H4 (cell line): ENCODE measurements around the gene NELL1. TPM values are rescaled to one million over a fixed set of nuclear protein-coding genes. Genes with fewer than 3 reads are reported as not detected.
A peak's percentile ranks its signal among the peaks of the same experiment; 100 is the strongest.

Source experiments
- DNase-seq: peaks from one replicate; pipeline ENCODE4 v3.0.0-alpha.2; 2015; ENCODE audit warnings: low spot score
- total RNA-seq: library from RNA; depleted of rRNA; stranded (reverse); fragments of >200 nt; shearing (Covaris generic); gene quantifications from 2 replicates; pipeline ENCODE4 v1.2.3, GENCODE V29; 2014

NELL1 gene
- total RNA-seq, 1 experiment from 2014 or later = 0.02 TPM

DNA sequence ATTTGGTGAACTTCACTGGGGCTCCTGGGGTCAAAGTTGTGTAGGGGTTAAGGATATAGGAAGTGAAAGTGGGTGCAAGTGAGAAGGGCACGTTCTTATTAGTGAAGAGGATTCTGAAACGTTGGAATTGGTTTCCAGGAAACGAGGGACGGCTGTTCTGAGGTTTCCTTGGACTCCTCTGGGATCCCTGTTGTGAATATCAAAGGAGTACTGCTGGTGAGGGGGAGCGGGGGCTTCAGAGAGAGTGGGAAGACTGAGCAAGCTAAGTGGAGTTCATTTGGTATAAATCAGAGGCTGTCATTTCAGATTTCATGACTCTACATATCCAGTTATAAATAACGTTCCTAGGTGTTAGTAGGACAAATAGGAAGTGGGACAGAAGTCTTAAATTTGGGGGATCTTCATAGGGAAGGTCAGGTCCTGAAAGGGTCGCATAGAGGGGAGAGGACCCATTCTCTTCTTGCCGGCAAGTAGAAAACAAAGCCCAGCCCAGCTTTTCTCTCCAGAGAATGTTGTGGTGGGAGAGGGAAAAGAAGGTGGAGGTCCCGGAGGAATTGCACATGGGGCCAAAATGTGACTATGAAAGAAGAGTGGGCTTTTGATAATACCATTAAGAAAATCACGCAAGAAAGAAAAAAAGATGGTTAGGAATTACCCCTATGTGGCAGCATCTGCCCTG is 1.1 kb upstream of the NELL1 start:
- no peak for DNase-seq

DNA sequence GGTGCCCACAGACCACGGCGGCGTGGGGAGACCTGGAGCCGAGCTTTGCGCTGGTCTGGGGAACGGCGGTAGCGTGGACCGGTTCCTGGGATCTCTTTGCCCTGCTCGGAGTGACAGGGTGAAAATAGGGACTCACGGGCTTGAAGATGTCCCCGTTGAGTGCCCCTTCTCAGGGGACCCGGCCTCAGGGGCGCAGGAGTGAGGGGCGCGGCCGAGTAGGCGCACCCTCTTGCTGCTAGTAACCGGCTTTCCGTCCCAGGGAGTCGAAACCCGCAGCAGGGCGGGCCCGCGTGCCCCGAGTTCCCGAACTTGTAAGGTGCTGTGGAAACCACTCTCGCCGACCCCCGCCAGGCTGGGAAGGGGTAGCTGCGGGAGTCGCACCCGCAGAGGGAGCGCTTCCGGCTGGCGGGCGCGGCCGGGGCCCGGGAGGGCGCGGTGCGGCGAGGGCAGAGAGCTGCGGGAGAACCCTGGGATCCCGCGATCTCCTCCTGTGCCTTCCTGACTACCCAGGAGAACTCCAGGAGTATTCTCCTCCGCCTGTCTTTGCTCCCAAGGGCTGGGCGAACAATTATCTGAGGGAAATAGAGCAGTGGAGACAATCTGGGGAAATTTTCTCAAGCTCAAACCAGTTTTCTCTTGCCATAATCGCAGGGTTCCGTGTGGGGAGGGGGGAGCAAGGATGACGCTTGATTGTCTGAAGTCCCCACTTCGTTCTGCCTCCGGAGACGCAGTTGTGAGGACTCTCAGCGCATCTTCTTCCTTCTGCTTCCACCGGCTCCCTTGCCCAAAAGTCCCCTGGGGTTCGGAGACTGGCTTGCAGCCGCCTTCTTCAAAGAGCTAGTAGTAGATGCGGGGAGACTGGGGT is 666 bp downstream of the NELL1 start:
- DNase-seq = no peak

GRCh38 chr11:20670932-20671403 is 1.6 kb downstream of the NELL1 start:
- DNase-seq = no peak

DNA sequence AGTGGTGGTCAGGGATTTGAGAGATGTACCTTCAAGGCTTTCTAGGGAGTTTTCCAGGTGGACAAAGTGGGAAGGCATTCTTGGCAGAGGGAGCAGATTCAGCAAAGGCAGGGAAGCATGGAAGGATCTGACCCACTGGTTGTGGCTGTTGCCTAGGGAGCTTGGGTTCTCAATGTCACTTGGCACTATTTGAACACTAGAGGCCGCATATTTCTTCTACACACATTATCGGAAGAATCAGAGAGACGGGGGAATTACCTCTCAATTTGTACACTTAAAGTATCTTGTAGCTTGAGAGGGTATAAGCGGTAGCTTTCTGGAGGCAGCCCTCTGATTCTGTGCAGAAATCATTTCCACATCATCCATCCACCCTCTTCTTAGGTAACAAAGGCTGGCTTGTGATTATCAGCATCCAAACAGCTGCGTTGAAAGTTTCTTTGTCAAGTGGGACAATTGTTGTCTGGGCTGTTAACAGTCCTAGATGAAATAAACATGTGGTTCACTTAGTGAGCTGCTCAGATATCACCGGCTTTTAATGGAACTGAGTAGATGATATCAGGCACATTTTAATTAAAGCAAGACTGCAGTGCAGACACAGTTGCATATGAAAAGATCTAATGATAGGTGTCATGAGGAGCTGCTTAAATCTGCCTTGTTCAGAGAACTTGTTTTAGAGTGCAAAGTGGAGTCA is 2.6 kb downstream of the NELL1 start:
- DNase-seq = peak; percentile 35

DNA sequence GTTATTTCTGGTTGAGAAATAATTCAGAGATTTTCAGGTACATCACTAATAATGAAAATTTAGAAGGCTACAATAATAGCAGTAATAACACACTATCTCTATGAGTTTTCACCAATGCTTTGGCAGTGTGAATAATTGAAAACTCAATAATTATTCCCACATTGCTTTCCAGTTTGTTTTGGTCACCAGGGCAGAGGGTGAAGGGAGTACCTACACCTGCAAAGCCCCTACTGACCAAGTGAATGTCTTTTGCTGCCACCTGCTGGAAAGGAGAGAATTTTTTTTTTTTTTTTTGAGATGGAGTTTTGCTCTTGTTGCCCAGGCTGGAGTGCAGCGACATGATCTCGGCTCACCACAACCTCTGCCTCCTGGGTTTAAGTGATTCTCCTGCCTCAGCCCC is 3.2 kb downstream of the NELL1 start:
- no peak for DNase-seq

- no peak for DNase-seq
These were observed 7.3 kb downstream of the NELL1 start for GRCh38 chr11:20676658-20677057.

DNA sequence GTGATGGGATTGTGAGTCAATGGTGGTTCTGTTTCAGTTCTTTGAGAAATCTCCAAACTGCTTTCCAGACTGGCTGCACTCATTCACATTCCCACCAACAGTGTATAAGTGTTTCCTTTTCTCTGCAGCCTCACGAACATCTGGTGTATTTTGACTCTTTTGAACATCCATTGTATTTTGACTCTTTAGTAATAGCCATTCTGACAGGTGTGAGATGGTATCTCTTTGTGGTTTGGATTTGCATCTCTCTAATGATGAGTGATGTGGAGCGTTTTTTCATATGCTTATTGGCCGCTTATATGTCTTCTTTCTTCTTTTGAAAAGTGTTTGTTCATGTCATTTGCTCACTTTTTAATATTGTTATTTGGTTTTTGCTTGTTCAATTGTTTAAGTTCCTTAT is 19.4 kb downstream of the NELL1 start:
- DNase-seq = no peak

- DNase-seq = no peak
These were observed 38.5 kb downstream of the NELL1 start for GRCh38 chr11:20707876-20708275.

DNA sequence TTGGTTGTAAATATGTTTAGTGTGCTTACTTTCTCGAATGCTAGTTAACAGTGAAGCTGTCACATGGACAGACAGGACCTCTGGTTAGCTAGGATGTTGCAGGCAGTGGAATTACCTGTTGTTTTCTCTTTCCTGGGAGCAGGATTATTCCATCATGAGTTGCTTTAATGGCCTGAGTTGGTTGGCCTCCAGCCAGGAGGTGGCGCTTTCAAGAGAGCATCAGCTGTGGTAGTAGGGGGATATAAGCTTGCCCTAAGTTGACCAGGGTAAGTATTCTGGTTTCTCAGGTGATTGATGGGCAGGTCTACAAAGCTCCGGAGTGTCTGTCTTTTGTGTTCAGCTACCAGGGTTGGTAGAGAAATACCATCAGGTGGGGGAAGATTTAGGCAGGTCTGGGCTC is 43.5 kb downstream of the NELL1 start:
- no peak for DNase-seq

DNA sequence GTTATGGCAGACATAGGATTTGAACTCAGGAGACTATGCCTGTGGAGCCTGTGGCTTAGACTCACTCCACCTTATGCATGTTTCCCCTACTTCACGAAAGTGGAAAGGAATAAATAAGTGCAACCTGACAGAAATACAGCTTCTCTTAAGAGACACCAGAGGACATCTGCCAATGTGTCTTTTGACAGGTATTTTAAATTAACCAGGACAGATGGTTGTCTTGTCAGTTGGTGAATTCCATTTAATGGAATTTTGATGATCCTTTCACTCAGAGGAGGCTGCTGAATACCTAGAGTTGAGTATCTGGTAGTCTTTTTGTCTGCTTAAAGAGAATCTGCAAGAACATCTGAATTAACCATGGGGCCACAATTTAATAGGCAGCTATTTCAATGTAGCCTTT is 46.1 kb downstream of the NELL1 start:
- DNase-seq = no peak

GRCh38 chr11:20715931-20716330 is 46.5 kb downstream of the NELL1 start:
- DNase-seq = no peak

DNA sequence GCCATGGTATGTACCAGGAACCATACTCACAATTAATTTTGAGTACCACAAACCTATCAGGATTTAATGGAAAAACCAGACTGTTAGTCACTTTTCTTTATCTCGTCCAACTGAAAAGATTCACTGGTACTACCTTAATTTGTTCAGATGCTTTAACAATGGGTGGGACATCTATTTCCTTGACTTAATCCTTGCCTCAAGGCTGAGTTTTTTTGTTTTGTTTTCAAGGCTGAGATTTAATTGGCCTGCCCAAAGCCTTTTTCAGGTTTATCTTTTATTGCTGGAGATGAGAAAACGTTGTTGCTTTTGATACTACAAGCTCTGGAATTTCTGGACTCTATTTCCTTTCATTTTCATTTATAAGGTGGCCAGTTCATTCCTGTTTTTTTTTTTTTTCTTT is 50.4 kb downstream of the NELL1 start:
- no peak for DNase-seq

DNA sequence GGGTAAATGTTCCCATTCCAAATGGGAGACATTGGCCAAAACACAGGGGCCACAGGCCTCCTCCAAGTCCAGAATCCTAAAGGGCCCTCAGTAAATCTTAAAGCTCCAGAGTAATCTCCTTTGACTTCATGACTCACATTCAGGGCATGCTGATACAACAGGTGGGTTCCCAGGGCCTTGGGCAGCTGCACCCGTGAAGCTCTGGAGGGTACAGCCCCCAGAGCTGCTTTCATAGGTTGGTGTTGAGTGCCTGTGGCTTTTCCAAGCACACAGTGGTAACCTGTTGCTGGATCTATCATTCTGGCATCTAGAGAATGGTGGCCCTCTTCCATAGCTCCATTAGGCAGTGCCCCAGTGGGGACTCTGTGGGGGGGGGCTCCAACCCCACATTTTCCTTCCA is 54.0 kb downstream of the NELL1 start:
- DNase-seq = no peak

GRCh38 chr11:20729597-20730105 is 60.3 kb downstream of the NELL1 start:
- no peak for DNase-seq

GRCh38 chr11:20731676-20732215 is 62.4 kb downstream of the NELL1 start:
- DNase-seq = no peak

DNA sequence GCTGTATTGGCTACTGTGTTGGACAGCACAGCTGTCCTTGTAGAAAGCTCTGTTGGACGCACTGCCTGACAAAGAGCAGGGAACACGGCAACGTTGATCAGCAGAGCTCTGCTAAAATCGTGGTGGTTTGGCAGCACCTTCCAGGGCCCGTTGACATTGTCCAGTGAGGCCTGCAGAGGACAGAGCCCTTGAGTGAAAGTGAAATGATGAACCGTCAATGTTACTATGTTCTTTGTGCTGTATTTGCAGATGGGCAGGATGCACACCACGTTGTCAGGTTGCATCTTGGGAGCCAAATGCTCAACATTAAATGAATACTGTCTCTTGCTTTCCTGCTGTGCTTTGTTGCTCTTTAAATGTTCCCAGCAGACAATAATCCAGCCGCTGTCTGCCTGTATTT is 69.7 kb downstream of the NELL1 start:
- no peak for DNase-seq

- no peak for DNase-seq
These were observed 70.2 kb downstream of the NELL1 start for GRCh38 chr11:20739577-20739976.

DNA sequence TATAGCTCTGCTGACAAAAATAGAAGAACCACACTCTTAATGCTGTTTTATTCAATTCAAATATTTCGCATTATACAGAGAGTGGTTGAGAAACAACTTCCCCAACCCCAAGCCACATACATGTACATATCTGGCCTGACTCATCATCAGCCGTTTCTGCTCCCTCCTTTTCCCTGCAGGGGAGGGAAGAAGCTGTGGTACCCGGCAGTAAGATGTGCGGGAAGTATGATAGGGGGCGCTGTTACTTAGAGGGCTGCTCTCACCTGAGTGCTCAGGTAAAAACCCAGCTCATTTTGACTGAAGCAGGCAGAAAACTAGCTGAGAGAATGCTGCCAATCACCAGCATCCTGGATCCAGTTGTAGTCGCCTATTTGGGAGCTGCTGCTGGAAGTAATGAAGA is 85.5 kb downstream of the NELL1 start:
- peak; percentile 19 for DNase-seq

GRCh38 chr11:20759541-20759940 is 90.2 kb downstream of the NELL1 start:
- no peak for DNase-seq

DNA sequence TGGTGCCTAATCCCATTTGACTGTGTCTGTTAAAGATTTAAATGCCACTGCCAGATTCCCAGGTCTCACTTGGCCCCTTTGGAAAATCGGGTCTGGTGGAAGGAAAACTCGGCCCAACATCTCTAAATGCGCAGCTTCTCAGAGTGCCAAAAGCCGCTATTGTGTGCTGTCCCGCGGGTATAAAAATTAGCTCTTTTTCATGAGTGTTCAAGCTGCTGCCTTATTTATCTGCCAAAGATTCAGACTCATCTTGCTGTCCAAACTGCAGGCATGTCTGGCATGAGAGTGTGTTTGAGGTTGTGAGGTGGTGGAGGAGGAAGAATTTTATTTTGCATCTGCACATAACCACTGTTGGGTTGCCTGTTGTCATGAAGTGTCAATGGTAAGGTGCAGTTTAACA is 91.4 kb downstream of the NELL1 start:
- no peak for DNase-seq

- DNase-seq = no peak
These were observed 92.9 kb downstream of the NELL1 start for GRCh38 chr11:20762116-20762844.
